A673 (cell line): ENCODE results near the gene MRPS17.

Experiments used
- EZH2 ChIP-seq: fragments of 200-600 bp; sonication (generic); IDR thresholded peaks from 2 replicates; pipeline ENCODE4 v1.6.1; 2017; ENCODE audit warnings: borderline replicate concordance, low read depth, mild to moderate bottlenecking, mixed read lengths, antibody characterized with exemption, low read length; ENCODE audit not compliant: poor library complexity, severe bottlenecking
- TF ChIP-seq, protein P1 (sequence below): fragments of 300-800, 200-600 bp; sonication (generic); conservative IDR thresholded peaks from 2 replicates; pipeline ENCODE4 v1.5.1; 2017; ENCODE audit warnings: low read depth, mild to moderate bottlenecking, antibody characterized with exemption, low read length, moderate library complexity, mixed read lengths

DNA sequence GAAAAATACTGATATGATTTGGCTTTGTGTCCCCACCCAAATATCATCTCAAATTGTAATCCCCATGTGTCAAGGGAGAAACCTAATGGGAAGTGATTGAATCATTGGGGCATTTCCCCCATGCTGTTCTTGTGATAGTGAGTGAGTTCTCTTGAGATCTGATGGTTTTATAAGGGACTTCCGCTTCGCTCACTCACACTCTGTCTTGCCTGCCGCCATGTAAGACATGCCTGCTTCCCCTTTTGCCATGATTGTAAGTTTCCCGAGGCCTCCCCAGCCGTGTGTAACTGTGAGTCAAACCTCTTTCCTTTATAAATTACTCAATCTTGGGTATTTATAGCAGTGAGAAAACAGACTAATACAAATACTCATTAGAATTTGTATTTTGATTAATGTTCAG, 5.1 kb upstream of the MRPS17 start:
- TF ChIP-seq, protein P1, sequence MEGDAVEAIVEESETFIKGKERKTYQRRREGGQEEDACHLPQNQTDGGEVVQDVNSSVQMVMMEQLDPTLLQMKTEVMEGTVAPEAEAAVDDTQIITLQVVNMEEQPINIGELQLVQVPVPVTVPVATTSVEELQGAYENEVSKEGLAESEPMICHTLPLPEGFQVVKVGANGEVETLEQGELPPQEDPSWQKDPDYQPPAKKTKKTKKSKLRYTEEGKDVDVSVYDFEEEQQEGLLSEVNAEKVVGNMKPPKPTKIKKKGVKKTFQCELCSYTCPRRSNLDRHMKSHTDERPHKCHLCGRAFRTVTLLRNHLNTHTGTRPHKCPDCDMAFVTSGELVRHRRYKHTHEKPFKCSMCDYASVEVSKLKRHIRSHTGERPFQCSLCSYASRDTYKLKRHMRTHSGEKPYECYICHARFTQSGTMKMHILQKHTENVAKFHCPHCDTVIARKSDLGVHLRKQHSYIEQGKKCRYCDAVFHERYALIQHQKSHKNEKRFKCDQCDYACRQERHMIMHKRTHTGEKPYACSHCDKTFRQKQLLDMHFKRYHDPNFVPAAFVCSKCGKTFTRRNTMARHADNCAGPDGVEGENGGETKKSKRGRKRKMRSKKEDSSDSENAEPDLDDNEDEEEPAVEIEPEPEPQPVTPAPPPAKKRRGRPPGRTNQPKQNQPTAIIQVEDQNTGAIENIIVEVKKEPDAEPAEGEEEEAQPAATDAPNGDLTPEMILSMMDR: no peak
- TF ChIP-seq EZH2: no peak
